SHP77 (cell line): ENCODE results near the gene SLC27A1.
"Not testable (repeated sequence)": the region's sequence is repeated elsewhere in the genome, so short reads cannot be mapped to it uniquely, and the experiment has no call there.

Experiments used
- DNase-seq, 2 experiments: peaks; one replicate each; lab custom pipeline; 2025; lab: John Stamatoyannopoulos, UW

SLC27A1 gene

GRCh38 chr19:17456127-17456526, 14.2 kb upstream of the SLC27A1 start:
- no peak for DNase-seq

- DNase-seq: no peak
Measured at GRCh38 chr19:17457616-17458015, 12.7 kb upstream of the SLC27A1 start.

GRCh38 chr19:17458970-17459369, 11.4 kb upstream of the SLC27A1 start:
- no peak for DNase-seq

GRCh38 chr19:17460372-17461230, 9.7 kb upstream of the SLC27A1 start, which contains the start of gene NXNL1:
TSS of gene NXNL1 (minus strand) at chr19:17460926. CDS start at chr19:17460869, 57 bp downstream.
- no peak for DNase-seq

- DNase-seq: no peak
Measured at GRCh38 chr19:17466487-17466850, 3.9 kb upstream of the SLC27A1 start.

- no peak for DNase-seq
Measured at GRCh38 chr19:17467471-17468301, 2.6 kb upstream of the SLC27A1 start.

GRCh38 chr19:17468302-17469091, 1.8 kb upstream of the SLC27A1 start:
- DNase-seq: no peak

- no peak for DNase-seq
Measured at GRCh38 chr19:17469092-17469480, 1.2 kb upstream of the SLC27A1 start.

GRCh38 chr19:17469481-17470067, 750 bp upstream of the SLC27A1 start:
- peak; percentile 92 to 93 for DNase-seq

- DNase-seq: no peak
Measured at GRCh38 chr19:17471410-17472125, 1.2 kb downstream of the SLC27A1 start.

GRCh38 chr19:17473041-17473440, 2.7 kb downstream of the SLC27A1 start:
- no peak for DNase-seq

- DNase-seq: not testable (repeated sequence)
Measured at GRCh38 chr19:17475011-17475540, 4.8 kb downstream of the SLC27A1 start.

- no peak for DNase-seq
Measured at GRCh38 chr19:17475541-17476115, 5.3 kb downstream of the SLC27A1 start.

- DNase-seq: no peak
Measured at GRCh38 chr19:17479325-17479791, 9.0 kb downstream of the SLC27A1 start.

- no peak for DNase-seq
Measured at GRCh38 chr19:17481986-17482385, 11.7 kb downstream of the SLC27A1 start.

- no peak for DNase-seq
Measured at GRCh38 chr19:17482877-17483604, 12.7 kb downstream of the SLC27A1 start.

GRCh38 chr19:17483605-17484002, 13.3 kb downstream of the SLC27A1 start:
- DNase-seq: no peak

- DNase-seq: no peak
Measured at GRCh38 chr19:17484520-17485185, 14.3 kb downstream of the SLC27A1 start.
